ENCODE results near the gene TMC2. TPM values are rescaled to one million over a fixed set of nuclear protein-coding genes. Genes with fewer than 3 reads are reported as not detected.
"Not testable (repeated sequence)": the region's sequence is repeated elsewhere in the genome, so short reads cannot be mapped to it uniquely, and the experiment has no call there.

TMC2 gene
- total RNA-seq, 1 experiment from 2014 or later, result not detected

GRCh38 chr20:2663364-2663886 is 127.1 kb downstream of the TMC2 start:
- Histone ChIP-seq H3K79me2 (ENCODE audit: low read length) (peaks cover 13% of the 10 kb centered on the region), H3K4me3 (ENCODE audit: low read length) (peak overlapping the region; percentile 93), H3K27ac (ENCODE audit: low read length) (no peak overlapping the region), H2AFZ (ENCODE audit: low read length) (no peak overlapping the region), H3K4me1 (ENCODE audit: low read length) (peaks cover 15% of the 10 kb centered on the region), H3K9me2 (replicated peaks; ENCODE audit: insufficient read depth, low read length) (no peaks in the 10 kb centered on the region), H3K9ac (ENCODE audit: low read length) (peak overlapping the region; percentile 81), H3K36me3 (ENCODE audit: insufficient read depth, low read length) (no peaks in the 10 kb centered on the region), H3K9me3 (ENCODE audit: low read length) (no peaks in the 10 kb centered on the region), H4K20me1 (ENCODE audit: insufficient read depth, low read depth, low read length) (0 out of 2 replicates have a peak, but pooled peaks cover 4% of the 10 kb centered on the region), H3K27me3 (ENCODE audit: low read length) (no peaks in the 10 kb centered on the region), H3K4me2 (ENCODE audit: low read depth, low read length, poor library complexity, severe bottlenecking) (peak overlapping the region; percentile 93)
- no peak for DNase-seq

- Histone ChIP-seq H3K4me3 (ENCODE audit: low read length) (peak within 1 kb of the TSS; percentile 93), H3K9ac (ENCODE audit: low read length) (peak within 1 kb of the TSS; percentile 81), H4K20me1 (ENCODE audit: insufficient read depth, low read depth, low read length) (no peaks in the 10 kb centered on the region), H3K79me2 (ENCODE audit: low read length) (peaks cover 13% of the 10 kb centered on the region), H2AFZ (ENCODE audit: low read length) (peak within 1 kb of the TSS; percentile 80; the same call in 1 of the 2 replicates), H3K9me2 (replicated peaks; ENCODE audit: insufficient read depth, low read length) (no peaks in the 10 kb centered on the region), H3K4me1 (ENCODE audit: low read length) (peaks cover 15% of the 10 kb centered on the region), H3K4me2 (ENCODE audit: low read depth, low read length, poor library complexity, severe bottlenecking) (peak within 1 kb of the TSS; percentile 93), H3K27ac (ENCODE audit: low read length) (peak within 1 kb of the TSS; percentile 81), H3K9me3 (ENCODE audit: low read length) (no peaks in the 10 kb centered on the region), H3K27me3 (ENCODE audit: low read length) (no peaks in the 10 kb centered on the region), H3K36me3 (ENCODE audit: insufficient read depth, low read length) (no peaks in the 10 kb centered on the region)
- peak; percentile 96 for DNase-seq
These were observed 127.7 kb downstream of the TMC2 start, which contains the start of gene IDH3B for GRCh38 chr20:2663887-2664719. Gene IDH3B (minus strand): TSS chr20:2664216. CDS start chr20:2664188, 28 bp downstream.

- H3K4me2 ChIP-seq (ENCODE audit: low read depth, low read length, poor library complexity, severe bottlenecking), result no peak overlapping the region
- DNase-seq, result peak; percentile 69
These were observed 135.6 kb downstream of the TMC2 start for GRCh38 chr20:2671977-2672376.

GRCh38 chr20:2672446-2672845 is 136.1 kb downstream of the TMC2 start:
- no peak overlapping the region for H2AFZ ChIP-seq (ENCODE audit: low read length)
- H3K9ac ChIP-seq (ENCODE audit: low read length), result no peak overlapping the region
- H3K79me2 ChIP-seq (ENCODE audit: low read length), result no peaks in the 10 kb centered on the region
- no peak overlapping the region for H3K4me2 ChIP-seq (ENCODE audit: low read depth, low read length, poor library complexity, severe bottlenecking)
- no peaks in the 10 kb centered on the region for H3K9me2 ChIP-seq (replicated peaks; ENCODE audit: insufficient read depth, low read length)
- DNase-seq, result no peak
- H3K36me3 ChIP-seq (ENCODE audit: insufficient read depth, low read length), result no peaks in the 10 kb centered on the region
- H3K4me3 ChIP-seq (ENCODE audit: low read length), result no peak overlapping the region
- no peak overlapping the region for H3K27ac ChIP-seq (ENCODE audit: low read length)
- no peaks in the 10 kb centered on the region for H3K9me3 ChIP-seq (ENCODE audit: low read length)
- no peaks in the 10 kb centered on the region for H3K27me3 ChIP-seq (ENCODE audit: low read length)
- H4K20me1 ChIP-seq (ENCODE audit: insufficient read depth, low read depth, low read length), result no peaks in the 10 kb centered on the region
- H3K4me1 ChIP-seq (ENCODE audit: low read length), result no peaks in the 10 kb centered on the region

More at GRCh38 chr20:2671977-2672376, 135.6 kb downstream of the TMC2 start:
- no peak overlapping the region for H3K4me3 ChIP-seq (ENCODE audit: low read length)
- no peaks in the 10 kb centered on the region for H3K36me3 ChIP-seq (ENCODE audit: insufficient read depth, low read length)
- H3K9me3 ChIP-seq (ENCODE audit: low read length), result no peaks in the 10 kb centered on the region
- H3K27me3 ChIP-seq (ENCODE audit: low read length), result no peaks in the 10 kb centered on the region
- no peak overlapping the region for H2AFZ ChIP-seq (ENCODE audit: low read length)
- H3K4me1 ChIP-seq (ENCODE audit: low read length), result no peaks in the 10 kb centered on the region
- no peaks in the 10 kb centered on the region for H4K20me1 ChIP-seq (ENCODE audit: insufficient read depth, low read depth, low read length)
- no peak overlapping the region for H3K27ac ChIP-seq (ENCODE audit: low read length)
- no peaks in the 10 kb centered on the region for H3K79me2 ChIP-seq (ENCODE audit: low read length)
- no peak overlapping the region for H3K9ac ChIP-seq (ENCODE audit: low read length)
- no peaks in the 10 kb centered on the region for H3K9me2 ChIP-seq (replicated peaks; ENCODE audit: insufficient read depth, low read length)

- H3K4me3 ChIP-seq (ENCODE audit: low read length), result no peak overlapping the region
- no peaks in the 10 kb centered on the region for H3K4me1 ChIP-seq (ENCODE audit: low read length)
These were observed 137.1 kb downstream of the TMC2 start for GRCh38 chr20:2673453-2673852.

GRCh38 chr20:2680046-2680445 is 143.7 kb downstream of the TMC2 start:
- no peak overlapping the region for H3K9ac ChIP-seq (ENCODE audit: low read length)
- H3K9me3 ChIP-seq (ENCODE audit: low read length), result no peaks in the 10 kb centered on the region
- no peaks in the 10 kb centered on the region for H3K27me3 ChIP-seq (ENCODE audit: low read length)
- H3K4me3 ChIP-seq (ENCODE audit: low read length), result no peak overlapping the region
- H2AFZ ChIP-seq (ENCODE audit: low read length), result no peak overlapping the region
- H3K36me3 ChIP-seq (ENCODE audit: insufficient read depth, low read length), result no peaks in the 10 kb centered on the region
- H4K20me1 ChIP-seq (ENCODE audit: insufficient read depth, low read depth, low read length), result no peaks in the 10 kb centered on the region
- no peaks in the 10 kb centered on the region for H3K79me2 ChIP-seq (ENCODE audit: low read length)
- H3K4me1 ChIP-seq (ENCODE audit: low read length), result peaks cover 3% of the 10 kb centered on the region; the same call in 1 of the 2 replicates
- H3K4me2 ChIP-seq (ENCODE audit: low read depth, low read length, poor library complexity, severe bottlenecking), result no peak overlapping the region
- H3K27ac ChIP-seq (ENCODE audit: low read length), result no peak overlapping the region
- H3K9me2 ChIP-seq (replicated peaks; ENCODE audit: insufficient read depth, low read length), result no peaks in the 10 kb centered on the region
- no peak for DNase-seq

More at GRCh38 chr20:2673453-2673852, 137.1 kb downstream of the TMC2 start:
- no peaks in the 10 kb centered on the region for H3K36me3 ChIP-seq (ENCODE audit: insufficient read depth, low read length)
- no peak overlapping the region for H3K27ac ChIP-seq (ENCODE audit: low read length)
- H3K9ac ChIP-seq (ENCODE audit: low read length), result no peak overlapping the region
- H3K27me3 ChIP-seq (ENCODE audit: low read length), result no peaks in the 10 kb centered on the region
- H3K4me2 ChIP-seq (ENCODE audit: low read depth, low read length, poor library complexity, severe bottlenecking), result no peak overlapping the region
- H3K9me3 ChIP-seq (ENCODE audit: low read length), result no peaks in the 10 kb centered on the region
- H2AFZ ChIP-seq (ENCODE audit: low read length), result no peak overlapping the region
- no peaks in the 10 kb centered on the region for H3K9me2 ChIP-seq (replicated peaks; ENCODE audit: insufficient read depth, low read length)
- no peaks in the 10 kb centered on the region for H3K79me2 ChIP-seq (ENCODE audit: low read length)
- DNase-seq, result no peak
- no peaks in the 10 kb centered on the region for H4K20me1 ChIP-seq (ENCODE audit: insufficient read depth, low read depth, low read length)

- DNase-seq, result not testable (repeated sequence)
These were observed 145.7 kb downstream of the TMC2 start for GRCh38 chr20:2682040-2682439.

GRCh38 chr20:2684817-2685216 is 148.4 kb downstream of the TMC2 start:
- not testable (repeated sequence) for H2AFZ ChIP-seq (ENCODE audit: low read length); H3K9me3 ChIP-seq (ENCODE audit: low read length); H3K4me2 ChIP-seq (ENCODE audit: low read depth, low read length, poor library complexity, severe bottlenecking); H3K27me3 ChIP-seq (ENCODE audit: low read length); H3K9me2 ChIP-seq (replicated peaks; ENCODE audit: insufficient read depth, low read length); H3K36me3 ChIP-seq (ENCODE audit: insufficient read depth, low read length); H3K4me3 ChIP-seq (ENCODE audit: low read length); H3K27ac ChIP-seq (ENCODE audit: low read length); H3K9ac ChIP-seq (ENCODE audit: low read length); H3K79me2 ChIP-seq (ENCODE audit: low read length); H4K20me1 ChIP-seq (ENCODE audit: insufficient read depth, low read depth, low read length)
- H3K4me1 ChIP-seq (ENCODE audit: low read length), result peaks cover 12% of the 10 kb centered on the region
- peak; percentile 63 for DNase-seq

More at GRCh38 chr20:2682040-2682439, 145.7 kb downstream of the TMC2 start:
- not testable (repeated sequence) for H3K36me3 ChIP-seq (ENCODE audit: insufficient read depth, low read length); H3K4me2 ChIP-seq (ENCODE audit: low read depth, low read length, poor library complexity, severe bottlenecking); H3K9ac ChIP-seq (ENCODE audit: low read length); H3K9me3 ChIP-seq (ENCODE audit: low read length); H4K20me1 ChIP-seq (ENCODE audit: insufficient read depth, low read depth, low read length); H3K9me2 ChIP-seq (replicated peaks; ENCODE audit: insufficient read depth, low read length); H3K79me2 ChIP-seq (ENCODE audit: low read length); H3K27me3 ChIP-seq (ENCODE audit: low read length); H3K27ac ChIP-seq (ENCODE audit: low read length); H3K4me3 ChIP-seq (ENCODE audit: low read length); H2AFZ ChIP-seq (ENCODE audit: low read length); H3K4me1 ChIP-seq (ENCODE audit: low read length)

All from Karpas-422 (cell line).